Osteocyte (in vitro differentiated cells): ENCODE results near the gene MYO1H. TPM values are rescaled to one million over a fixed set of nuclear protein-coding genes. Genes with fewer than 3 reads are reported as not detected.

Experiments used
- DNase-seq: peaks from one replicate; pipeline ENCODE4 v3.0.0; 2021; ENCODE audit warnings: mixed read lengths; ENCODE audit not compliant: unreplicated experiment; ENCODE audit errors: extremely low spot score
- H3K27ac Mint-ChIP-seq: one replicate; pipeline ENCODE4 v1.8.0; 2021; ENCODE audit warnings: mild to moderate bottlenecking, mixed read lengths; ENCODE audit not compliant: unreplicated experiment
- H3K27me3 Mint-ChIP-seq: one replicate; pipeline ENCODE4 v1.8.0; 2021; ENCODE audit warnings: mixed read lengths; ENCODE audit not compliant: unreplicated experiment
- H3K36me3 Mint-ChIP-seq: one replicate; pipeline ENCODE4 v1.8.0; 2021; ENCODE audit warnings: mixed read lengths; ENCODE audit not compliant: unreplicated experiment
- H3K4me1 Mint-ChIP-seq: one replicate; pipeline ENCODE4 v1.8.0; 2021; ENCODE audit warnings: mixed read lengths; ENCODE audit not compliant: unreplicated experiment
- H3K4me3 Mint-ChIP-seq: one replicate; pipeline ENCODE4 v1.8.0; 2021; ENCODE audit warnings: mild to moderate bottlenecking, moderate library complexity, mixed read lengths; ENCODE audit not compliant: unreplicated experiment
- H3K9me3 Mint-ChIP-seq: one replicate; pipeline ENCODE4 v1.8.0; 2021; ENCODE audit warnings: mixed read lengths; ENCODE audit not compliant: unreplicated experiment
- total RNA-seq: library from RNA; stranded (reverse); gene quantifications from 2 replicates; pipeline ENCODE4 v1.2.1, GENCODE V29; 2021
- TF ChIP-seq, protein P1 (sequence below): fragments of 200-600 bp; sonication (generic); IDR thresholded peaks from 2 replicates; pipeline ENCODE4 v1.5.0; 2021; ENCODE audit warnings: antibody characterized with exemption, mild to moderate bottlenecking, moderate library complexity

MYO1H gene
- total RNA-seq, 1 donor from 2014 or later: not detected

DNA sequence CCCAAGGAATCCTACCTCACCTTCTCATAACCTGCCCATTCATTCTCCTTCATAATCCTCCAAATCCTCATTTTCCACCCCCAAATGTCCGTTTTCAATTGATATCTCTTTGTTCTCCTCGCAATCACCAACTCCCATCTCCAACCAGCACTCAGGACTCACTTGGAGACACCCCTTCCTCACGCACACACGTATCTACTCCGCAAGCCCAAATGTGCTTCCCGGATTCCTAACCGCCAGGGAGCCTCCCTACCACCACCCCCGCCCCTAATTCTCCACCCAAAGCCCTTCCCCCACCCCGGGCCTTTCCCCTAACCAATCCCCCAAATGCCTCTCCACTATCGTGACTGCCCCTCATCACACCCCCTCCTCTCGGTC lies 129.1 kb downstream of the MYO1H start:
- Mint-ChIP-seq H3K27me3 (no peaks in the 10 kb centered on the region), H3K4me1 (peaks cover 34% of the 10 kb centered on the region), H3K36me3 (no peaks in the 10 kb centered on the region), H3K27ac (peak overlapping the region; percentile 99), H3K9me3 (no peaks in the 10 kb centered on the region), H3K4me3 (peak overlapping the region; percentile 97)
- TF ChIP-seq, protein P1, sequence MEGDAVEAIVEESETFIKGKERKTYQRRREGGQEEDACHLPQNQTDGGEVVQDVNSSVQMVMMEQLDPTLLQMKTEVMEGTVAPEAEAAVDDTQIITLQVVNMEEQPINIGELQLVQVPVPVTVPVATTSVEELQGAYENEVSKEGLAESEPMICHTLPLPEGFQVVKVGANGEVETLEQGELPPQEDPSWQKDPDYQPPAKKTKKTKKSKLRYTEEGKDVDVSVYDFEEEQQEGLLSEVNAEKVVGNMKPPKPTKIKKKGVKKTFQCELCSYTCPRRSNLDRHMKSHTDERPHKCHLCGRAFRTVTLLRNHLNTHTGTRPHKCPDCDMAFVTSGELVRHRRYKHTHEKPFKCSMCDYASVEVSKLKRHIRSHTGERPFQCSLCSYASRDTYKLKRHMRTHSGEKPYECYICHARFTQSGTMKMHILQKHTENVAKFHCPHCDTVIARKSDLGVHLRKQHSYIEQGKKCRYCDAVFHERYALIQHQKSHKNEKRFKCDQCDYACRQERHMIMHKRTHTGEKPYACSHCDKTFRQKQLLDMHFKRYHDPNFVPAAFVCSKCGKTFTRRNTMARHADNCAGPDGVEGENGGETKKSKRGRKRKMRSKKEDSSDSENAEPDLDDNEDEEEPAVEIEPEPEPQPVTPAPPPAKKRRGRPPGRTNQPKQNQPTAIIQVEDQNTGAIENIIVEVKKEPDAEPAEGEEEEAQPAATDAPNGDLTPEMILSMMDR: no peak
- no peak for DNase-seq

GRCh38 chr12:109477185-109477962 lies 129.7 kb downstream of the MYO1H start, which contains the start of the genes KCTD10 and UBE3B:
KCTD10 (minus strand) TSS chr12:109477300; CDS start chr12:109477262, 38 bp downstream.
UBE3B (plus strand) TSS chr12:109477634; CDS start chr12:109483552, 5,918 bp downstream.
- DNase-seq: peak; percentile 95
- Mint-ChIP-seq H3K9me3 (no peaks in the 10 kb centered on the region), H3K36me3 (no peaks in the 10 kb centered on the region), H3K27ac (peak within 1 kb of the TSS; percentile 99), H3K27me3 (no peaks in the 10 kb centered on the region), H3K4me1 (peaks cover 34% of the 10 kb centered on the region), H3K4me3 (peak within 1 kb of the TSS; percentile 97)
- TF ChIP-seq, protein P1: no peak

GRCh38 chr12:109477963-109478315 lies 130.2 kb downstream of the MYO1H start:
- peak overlapping the region; percentile 97 for H3K4me3 Mint-ChIP-seq
- H3K27ac Mint-ChIP-seq: peak overlapping the region; percentile 99
- H3K4me1 Mint-ChIP-seq: peaks cover 34% of the 10 kb centered on the region
- H3K36me3 Mint-ChIP-seq: no peaks in the 10 kb centered on the region
- TF ChIP-seq, protein P1: no peak
- H3K27me3 Mint-ChIP-seq: no peaks in the 10 kb centered on the region
- DNase-seq: no peak
- no peaks in the 10 kb centered on the region for H3K9me3 Mint-ChIP-seq

- peaks cover 31% of the 10 kb centered on the region for H3K4me1 Mint-ChIP-seq
- H3K27me3 Mint-ChIP-seq: no peaks in the 10 kb centered on the region
- TF ChIP-seq, protein P1: no peak
- no peak for DNase-seq
- no peaks in the 10 kb centered on the region for H3K9me3 Mint-ChIP-seq
- peaks cover 7% of the 10 kb centered on the region for H3K36me3 Mint-ChIP-seq
- H3K4me3 Mint-ChIP-seq: no peak overlapping the region
- H3K27ac Mint-ChIP-seq: no peak overlapping the region
These were observed 132.1 kb downstream of the MYO1H start for GRCh38 chr12:109479761-109480160.

- H3K36me3 Mint-ChIP-seq: peaks cover 7% of the 10 kb centered on the region
- no peak overlapping the region for H3K27ac Mint-ChIP-seq
- no peak for DNase-seq
- H3K4me1 Mint-ChIP-seq: peaks cover 29% of the 10 kb centered on the region
- no peak overlapping the region for H3K4me3 Mint-ChIP-seq
- no peaks in the 10 kb centered on the region for H3K27me3 Mint-ChIP-seq
- no peaks in the 10 kb centered on the region for H3K9me3 Mint-ChIP-seq
- TF ChIP-seq, protein P1: no peak
These were observed 132.7 kb downstream of the MYO1H start for GRCh38 chr12:109480356-109480755.
